ENCODE results near the gene SMAP1.
A peak's percentile ranks its signal among the peaks of the same experiment; 100 is the strongest.

The SMAP1 gene

DNA sequence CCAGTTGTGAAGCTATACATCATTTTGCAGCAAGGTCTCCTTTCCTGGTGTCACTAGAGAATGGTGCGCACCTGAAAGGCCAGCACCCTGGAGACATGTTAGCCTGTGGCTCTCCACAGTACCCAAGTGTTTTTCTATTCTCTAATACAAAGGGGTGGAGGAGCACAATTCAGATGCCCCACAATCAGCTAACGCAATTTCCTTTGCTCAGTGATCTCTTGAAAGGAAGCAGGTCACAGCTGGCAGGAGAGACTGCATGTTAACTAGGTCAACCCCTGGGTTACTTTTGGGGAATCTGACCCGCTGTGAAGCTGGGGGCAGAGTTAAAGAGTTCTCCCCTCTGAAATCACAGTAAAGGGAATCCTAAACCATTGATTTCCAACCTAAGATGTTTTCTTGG is 196.7 kb downstream of the SMAP1 start:
- TF ChIP-seq, protein P1, sequence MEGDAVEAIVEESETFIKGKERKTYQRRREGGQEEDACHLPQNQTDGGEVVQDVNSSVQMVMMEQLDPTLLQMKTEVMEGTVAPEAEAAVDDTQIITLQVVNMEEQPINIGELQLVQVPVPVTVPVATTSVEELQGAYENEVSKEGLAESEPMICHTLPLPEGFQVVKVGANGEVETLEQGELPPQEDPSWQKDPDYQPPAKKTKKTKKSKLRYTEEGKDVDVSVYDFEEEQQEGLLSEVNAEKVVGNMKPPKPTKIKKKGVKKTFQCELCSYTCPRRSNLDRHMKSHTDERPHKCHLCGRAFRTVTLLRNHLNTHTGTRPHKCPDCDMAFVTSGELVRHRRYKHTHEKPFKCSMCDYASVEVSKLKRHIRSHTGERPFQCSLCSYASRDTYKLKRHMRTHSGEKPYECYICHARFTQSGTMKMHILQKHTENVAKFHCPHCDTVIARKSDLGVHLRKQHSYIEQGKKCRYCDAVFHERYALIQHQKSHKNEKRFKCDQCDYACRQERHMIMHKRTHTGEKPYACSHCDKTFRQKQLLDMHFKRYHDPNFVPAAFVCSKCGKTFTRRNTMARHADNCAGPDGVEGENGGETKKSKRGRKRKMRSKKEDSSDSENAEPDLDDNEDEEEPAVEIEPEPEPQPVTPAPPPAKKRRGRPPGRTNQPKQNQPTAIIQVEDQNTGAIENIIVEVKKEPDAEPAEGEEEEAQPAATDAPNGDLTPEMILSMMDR (IDR thresholded peaks at IDR 0.05) = no peak

DNA sequence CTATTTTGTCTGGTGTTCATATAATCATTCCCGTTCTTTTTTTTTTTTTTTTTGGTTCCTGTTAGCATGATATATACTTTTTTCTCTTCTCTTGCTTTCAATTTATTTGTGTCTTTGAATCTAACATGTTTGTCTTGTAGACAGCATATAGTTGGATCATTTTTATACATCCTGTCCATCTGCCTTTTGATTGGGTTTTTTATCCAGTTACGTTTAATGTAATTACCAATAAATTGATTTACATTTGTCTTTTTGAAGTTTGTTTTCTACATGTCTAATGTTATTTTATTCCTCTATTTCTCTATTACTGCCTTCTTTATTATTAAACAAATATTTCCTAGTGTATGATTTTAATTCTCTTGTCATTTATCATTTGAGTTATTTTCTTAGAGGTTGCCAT is 204.8 kb downstream of the SMAP1 start:
- TF ChIP-seq, protein P1 (IDR thresholded peaks at IDR 0.05) = no peak

DNA sequence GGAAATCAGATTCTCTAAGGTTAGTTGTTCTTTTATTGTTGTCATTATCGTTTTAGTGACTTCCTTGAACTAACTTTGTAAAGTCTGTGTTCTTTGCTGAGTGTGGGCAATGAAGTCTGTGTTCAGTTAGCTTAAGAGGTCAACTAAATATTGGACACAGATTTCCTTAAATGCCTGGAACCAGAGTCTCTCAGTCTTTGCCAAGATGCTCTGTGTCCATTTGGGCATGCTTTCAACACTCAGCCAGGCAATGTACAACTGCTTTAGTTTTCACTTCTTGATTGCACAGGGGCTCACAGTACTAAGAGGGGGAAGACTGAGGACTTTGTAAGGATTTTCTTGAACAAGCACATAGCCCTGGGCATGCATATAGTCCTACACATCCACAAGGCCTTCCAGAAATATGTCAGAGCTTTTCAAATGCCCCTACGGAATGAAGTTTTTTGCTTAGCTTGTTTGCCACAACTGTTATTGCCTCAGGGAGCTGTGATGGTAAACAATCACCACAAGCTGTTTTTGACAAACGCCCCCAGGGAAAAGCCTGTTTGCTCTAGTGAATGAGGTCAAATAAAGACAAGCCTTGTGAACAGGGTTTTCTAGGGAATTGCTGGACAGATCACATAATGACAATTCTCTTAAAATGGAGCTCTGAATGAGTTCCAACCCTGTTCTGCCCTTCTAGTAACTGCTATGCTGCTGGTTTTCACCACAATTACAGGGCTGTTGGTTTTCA is 206.7 kb downstream of the SMAP1 start:
- TF ChIP-seq, protein P1 (IDR thresholded peaks at IDR 0.05) = no peak

DNA sequence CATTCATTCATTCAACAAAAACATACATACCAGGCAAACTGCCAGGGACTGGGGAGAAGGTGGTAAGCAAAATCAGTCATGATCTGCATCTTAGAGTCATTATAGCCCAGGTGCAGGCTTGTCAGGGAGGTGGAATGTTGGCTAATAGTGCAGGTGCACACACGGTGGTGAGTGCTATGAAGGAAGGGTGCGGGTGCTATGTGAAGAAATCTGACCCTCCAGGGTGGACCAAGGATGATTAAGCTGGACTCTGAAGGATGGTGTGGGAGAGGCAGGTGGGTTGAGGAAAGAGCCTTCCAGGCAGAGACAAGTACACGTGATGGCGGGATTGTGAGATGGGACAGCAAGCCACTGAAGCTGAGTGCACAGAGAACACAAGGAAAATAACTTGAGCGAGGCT is 211.8 kb downstream of the SMAP1 start:
- TF ChIP-seq, protein P1 (IDR thresholded peaks at IDR 0.05) = no peak

DNA sequence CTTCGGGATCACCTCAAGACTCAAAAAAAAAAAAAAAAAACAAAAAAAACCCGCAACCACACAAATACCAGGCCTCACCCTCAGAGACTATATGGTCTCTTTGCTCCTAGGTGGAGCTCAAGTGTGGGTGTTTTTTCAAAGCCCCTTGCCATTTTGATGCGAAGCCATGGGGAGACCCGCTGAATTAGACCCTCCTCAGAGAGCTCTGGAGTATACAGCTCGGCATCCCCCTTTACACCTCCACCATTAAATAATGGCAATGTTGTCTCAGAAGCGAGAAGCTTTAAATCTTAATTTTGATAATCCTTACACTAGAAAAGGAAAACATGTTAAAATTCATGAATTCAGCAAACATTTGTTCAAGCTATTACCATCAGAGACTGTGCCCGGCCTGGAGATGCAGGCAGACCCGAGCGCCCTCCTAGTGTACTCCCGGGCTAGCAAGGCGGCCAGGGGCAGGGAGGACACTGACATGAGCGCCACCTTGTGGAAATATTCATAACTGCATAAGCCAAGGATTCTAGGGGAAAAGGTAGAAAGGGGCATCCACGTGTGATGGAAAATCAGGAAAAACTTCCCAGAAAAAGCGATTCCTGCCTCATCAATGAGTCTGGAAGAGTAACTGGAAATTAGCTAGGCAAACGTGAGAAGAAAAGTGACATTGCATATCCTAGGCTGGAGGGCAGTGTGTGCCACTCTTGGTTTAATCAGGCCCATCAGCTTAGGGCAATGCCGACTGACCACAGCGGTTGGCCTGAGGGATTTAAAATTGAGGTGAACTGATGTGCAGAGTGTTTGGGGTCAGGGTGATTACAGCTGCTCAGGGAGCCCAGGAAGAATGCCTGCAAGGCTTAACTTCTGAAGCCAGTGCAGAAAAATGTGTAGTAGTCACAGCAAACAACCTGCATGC is 216.6 kb downstream of the SMAP1 start:
- TF ChIP-seq, protein P1 (IDR thresholded peaks at IDR 0.05) = peak; percentile 86

DNA sequence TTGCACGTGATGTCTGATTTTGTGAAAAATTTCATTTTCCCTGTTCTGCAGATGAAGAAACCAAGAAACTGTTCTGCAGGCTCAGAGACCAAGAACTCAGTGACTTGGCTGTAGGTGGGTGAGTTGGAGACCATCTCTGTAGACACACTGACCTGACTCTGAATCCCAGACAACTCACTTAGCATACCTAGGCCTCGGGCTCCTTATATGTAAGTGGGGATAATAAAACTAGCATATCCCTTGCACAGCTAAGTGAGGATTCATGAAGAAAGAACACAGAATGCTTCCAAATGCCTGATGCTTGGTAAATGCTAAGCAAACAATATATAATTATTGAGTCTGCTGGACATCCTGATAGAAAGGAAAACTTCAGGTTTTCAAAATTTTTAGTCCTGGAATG is 218.4 kb downstream of the SMAP1 start:
- TF ChIP-seq, protein P1 (IDR thresholded peaks at IDR 0.05) = no peak

DNA sequence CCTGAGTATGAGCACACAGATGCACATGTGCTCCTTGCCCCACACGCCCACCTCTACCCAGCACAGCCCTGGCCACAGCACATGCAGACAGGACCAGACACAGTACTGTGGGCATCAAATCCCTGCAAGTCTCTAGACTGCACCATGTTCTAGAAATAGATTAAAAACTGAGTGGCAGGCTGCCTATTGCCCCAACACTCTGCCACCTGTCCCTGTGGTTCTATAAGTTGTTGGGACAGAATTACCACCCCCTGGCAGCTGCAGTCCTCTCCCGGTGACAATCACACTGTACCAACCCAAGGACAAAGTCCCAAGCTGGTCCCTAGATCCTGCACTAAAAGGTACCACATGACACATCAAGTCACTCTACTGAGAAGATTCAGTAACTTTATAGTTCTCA is 219.0 kb downstream of the SMAP1 start:
- TF ChIP-seq, protein P1 (IDR thresholded peaks at IDR 0.05) = no peak
